Osteoblast (primary cell): ENCODE results near the gene SLC6A13. TPM values are rescaled to one million over a fixed set of nuclear protein-coding genes. Genes with fewer than 3 reads are reported as not detected.
"Not testable (repeated sequence)": the region's sequence is repeated elsewhere in the genome, so short reads cannot be mapped to it uniquely, and the experiment has no call there.

ENCODE experiments used
- DNase-seq: peaks from one replicate; pipeline ENCODE4 v3.0.0; 2011; ENCODE audit warnings: low spot score, mixed read lengths; ENCODE audit not compliant: insufficient read length; ENCODE audit errors: missing footprints
- H2AFZ ChIP-seq: 2 replicates; pipeline ENCODE4 v1.6.0; 2011; ENCODE audit warnings: mild to moderate bottlenecking, low read length
- H3K27ac ChIP-seq: 2 replicates; pipeline ENCODE4 v1.5.1; 2011; ENCODE audit warnings: mild to moderate bottlenecking, low read depth, low read length, moderate library complexity
- H3K27me3 ChIP-seq: 2 replicates; pipeline ENCODE4 v1.6.0; 2012; ENCODE audit warnings: mild to moderate bottlenecking, control low read depth, inconsistent platforms, low read length, moderate library complexity; ENCODE audit not compliant: insufficient read depth
- H3K36me3 ChIP-seq: 2 replicates; pipeline ENCODE4 v1.5.1; 2011; ENCODE audit warnings: mild to moderate bottlenecking, low read length, control low read depth, moderate library complexity; ENCODE audit not compliant: insufficient read depth
- H3K4me1 ChIP-seq: 2 replicates; pipeline ENCODE4 v1.5.1; 2011; ENCODE audit warnings: mild to moderate bottlenecking, low read length, control low read depth, moderate library complexity; ENCODE audit not compliant: insufficient read depth
- H3K4me2 ChIP-seq: 2 replicates; pipeline ENCODE4 v1.6.0; 2011; ENCODE audit warnings: mild to moderate bottlenecking, low read length; ENCODE audit not compliant: insufficient read depth
- H3K4me3 ChIP-seq: fragments of 200-600 bp; sonication (generic); 3 replicates; pipeline ENCODE4 v1.5.1; 2012; ENCODE audit warnings: mild to moderate bottlenecking, low read length, inconsistent platforms; ENCODE audit not compliant: insufficient read depth
- H3K79me2 ChIP-seq: 2 replicates; pipeline ENCODE4 v1.6.0; 2012; ENCODE audit warnings: mild to moderate bottlenecking, low read length, control low read depth, inconsistent platforms; ENCODE audit not compliant: insufficient read depth
- H3K9me3 ChIP-seq: 2 replicates; pipeline ENCODE4 v1.5.1; 2011; ENCODE audit warnings: low read depth, low read length, control low read depth
- H4K20me1 ChIP-seq: 2 replicates; pipeline ENCODE4 v1.6.0; 2012; ENCODE audit warnings: mild to moderate bottlenecking, low read length, control low read depth; ENCODE audit not compliant: insufficient read depth
- total RNA-seq: library from RNA; depleted of rRNA; stranded (reverse); fragments of >200 nt; gene quantifications from 2 replicates; pipeline ENCODE4 v1.2.3, GENCODE V29; 2012
- TF ChIP-seq, protein P1 (sequence below): IDR thresholded peaks from 2 replicates; pipeline ENCODE4 v1.5.1; 2011; ENCODE audit warnings: mild to moderate bottlenecking, low read depth, low read length, moderate library complexity; ENCODE audit errors: extremely low read depth

SLC6A13 gene
- total RNA-seq, 1 donor: not detected

DNA sequence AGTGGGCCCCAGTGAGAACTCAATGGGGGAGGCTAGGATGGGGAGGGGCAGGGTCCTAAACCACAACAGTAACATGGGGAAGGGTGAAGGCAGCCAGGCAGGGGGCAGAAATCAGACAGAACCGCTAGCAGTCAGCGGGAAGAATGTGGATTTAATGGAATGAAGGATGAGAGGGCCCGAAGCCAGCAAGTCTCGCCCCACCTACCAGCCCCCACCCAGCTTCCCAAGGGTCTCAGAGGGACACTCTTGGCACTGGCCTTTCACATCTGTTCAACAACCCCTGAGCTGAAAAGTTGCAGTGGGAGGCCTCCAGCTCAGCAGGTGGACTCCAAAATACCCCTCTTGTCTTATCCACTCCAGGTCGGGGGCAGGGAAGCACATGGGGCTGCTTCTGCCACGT, 42.1 kb downstream of the SLC6A13 start:
- H2AFZ ChIP-seq: no peak overlapping the region
- no peaks in the 10 kb centered on the region for H3K79me2 ChIP-seq
- TF ChIP-seq, protein P1, sequence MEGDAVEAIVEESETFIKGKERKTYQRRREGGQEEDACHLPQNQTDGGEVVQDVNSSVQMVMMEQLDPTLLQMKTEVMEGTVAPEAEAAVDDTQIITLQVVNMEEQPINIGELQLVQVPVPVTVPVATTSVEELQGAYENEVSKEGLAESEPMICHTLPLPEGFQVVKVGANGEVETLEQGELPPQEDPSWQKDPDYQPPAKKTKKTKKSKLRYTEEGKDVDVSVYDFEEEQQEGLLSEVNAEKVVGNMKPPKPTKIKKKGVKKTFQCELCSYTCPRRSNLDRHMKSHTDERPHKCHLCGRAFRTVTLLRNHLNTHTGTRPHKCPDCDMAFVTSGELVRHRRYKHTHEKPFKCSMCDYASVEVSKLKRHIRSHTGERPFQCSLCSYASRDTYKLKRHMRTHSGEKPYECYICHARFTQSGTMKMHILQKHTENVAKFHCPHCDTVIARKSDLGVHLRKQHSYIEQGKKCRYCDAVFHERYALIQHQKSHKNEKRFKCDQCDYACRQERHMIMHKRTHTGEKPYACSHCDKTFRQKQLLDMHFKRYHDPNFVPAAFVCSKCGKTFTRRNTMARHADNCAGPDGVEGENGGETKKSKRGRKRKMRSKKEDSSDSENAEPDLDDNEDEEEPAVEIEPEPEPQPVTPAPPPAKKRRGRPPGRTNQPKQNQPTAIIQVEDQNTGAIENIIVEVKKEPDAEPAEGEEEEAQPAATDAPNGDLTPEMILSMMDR: no peak
- no peak overlapping the region for H3K27ac ChIP-seq
- H4K20me1 ChIP-seq: no peaks in the 10 kb centered on the region
- H3K36me3 ChIP-seq: no peaks in the 10 kb centered on the region
- H3K4me1 ChIP-seq: no peaks in the 10 kb centered on the region
- no peak overlapping the region for H3K4me3 ChIP-seq
- no peak for DNase-seq
- no peaks in the 10 kb centered on the region for H3K9me3 ChIP-seq
- H3K27me3 ChIP-seq: peaks cover 14% of the 10 kb centered on the region
- H3K4me2 ChIP-seq: no peak overlapping the region

DNA sequence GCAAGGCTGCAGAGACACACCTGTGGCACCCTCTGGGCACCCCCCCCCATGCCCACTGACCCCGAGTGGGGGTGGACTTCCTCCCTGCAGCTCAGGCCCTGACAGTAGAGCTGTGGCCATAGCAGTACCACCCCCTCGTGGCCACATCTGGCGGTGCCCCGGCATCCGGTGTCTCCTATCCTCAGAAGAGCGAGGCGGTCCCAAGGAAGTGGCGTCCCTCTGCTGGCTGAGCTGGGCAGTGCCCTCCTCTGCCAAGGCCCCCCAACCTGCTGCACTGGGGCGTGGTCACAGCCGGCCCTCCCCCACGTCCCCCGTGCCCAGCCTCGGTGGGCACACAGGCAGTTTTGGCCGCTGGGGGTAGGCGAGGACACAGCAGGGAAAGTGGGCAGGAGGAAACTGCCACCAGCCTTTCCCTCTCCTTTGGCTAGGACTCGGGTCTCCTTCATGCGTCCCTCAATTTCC, 42.7 kb downstream of the SLC6A13 start:
- peak; percentile 95 for DNase-seq
- Histone ChIP-seq H3K79me2 (no peaks in the 10 kb centered on the region), H3K4me1 (no peaks in the 10 kb centered on the region), H3K27ac (no peak overlapping the region), H3K9me3 (no peaks in the 10 kb centered on the region), H3K27me3 (peaks cover 20% of the 10 kb centered on the region), H3K4me2 (no peak overlapping the region), H4K20me1 (no peaks in the 10 kb centered on the region), H3K36me3 (no peaks in the 10 kb centered on the region), H3K4me3 (no peak overlapping the region), H2AFZ (no peak overlapping the region)
- TF ChIP-seq, protein P1: peak; percentile 68

DNA sequence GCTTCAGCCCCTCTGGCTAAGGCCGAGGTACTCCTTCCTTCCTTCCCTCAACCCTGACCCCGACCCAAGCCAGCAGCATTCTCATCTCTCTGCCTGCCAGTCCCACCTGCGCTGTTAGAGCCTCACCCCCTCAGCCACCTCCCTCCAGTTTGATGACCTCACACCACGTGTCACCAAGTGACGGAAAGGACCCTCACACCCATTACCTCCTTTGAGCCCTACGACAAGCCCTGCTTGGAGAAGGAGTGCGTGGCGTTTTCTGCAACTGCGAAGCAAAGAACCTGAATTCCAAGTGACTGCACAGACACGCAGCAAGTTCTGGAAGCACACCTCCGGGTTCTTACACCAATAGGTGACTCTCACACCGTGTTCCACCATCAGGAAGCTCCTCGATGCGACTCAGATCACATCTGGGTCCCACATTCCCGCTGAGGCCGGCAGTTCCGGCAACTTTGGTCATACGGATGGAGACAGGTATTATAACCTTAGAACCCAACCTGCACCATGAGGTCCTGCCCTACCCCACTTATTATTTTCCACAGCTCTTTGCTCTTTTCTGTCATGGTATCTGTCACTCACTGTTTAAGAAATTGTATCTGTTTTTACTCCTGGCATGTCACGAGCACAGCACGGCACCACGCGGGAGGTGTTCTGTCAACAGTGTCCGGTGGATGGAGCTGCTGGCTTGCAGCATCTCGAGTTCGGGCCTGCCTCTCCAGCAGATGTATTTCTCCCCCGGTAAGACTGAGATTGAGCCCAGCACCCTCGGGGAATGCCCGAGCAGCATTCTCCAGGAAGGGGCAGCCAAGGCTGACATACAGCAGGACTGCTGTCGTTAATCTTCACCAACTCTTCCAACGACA, 43.7 kb downstream of the SLC6A13 start:
- Histone ChIP-seq H3K27ac (no peak overlapping the region), H3K27me3 (peaks cover 26% of the 10 kb centered on the region), H3K4me3 (no peak overlapping the region), H3K4me2 (no peak overlapping the region), H3K4me1 (no peaks in the 10 kb centered on the region), H2AFZ (no peak overlapping the region), H3K36me3 (no peaks in the 10 kb centered on the region), H4K20me1 (no peaks in the 10 kb centered on the region), H3K79me2 (no peaks in the 10 kb centered on the region), H3K9me3 (no peaks in the 10 kb centered on the region)
- peak; percentile 66 for DNase-seq
- TF ChIP-seq, protein P1: no peak

DNA sequence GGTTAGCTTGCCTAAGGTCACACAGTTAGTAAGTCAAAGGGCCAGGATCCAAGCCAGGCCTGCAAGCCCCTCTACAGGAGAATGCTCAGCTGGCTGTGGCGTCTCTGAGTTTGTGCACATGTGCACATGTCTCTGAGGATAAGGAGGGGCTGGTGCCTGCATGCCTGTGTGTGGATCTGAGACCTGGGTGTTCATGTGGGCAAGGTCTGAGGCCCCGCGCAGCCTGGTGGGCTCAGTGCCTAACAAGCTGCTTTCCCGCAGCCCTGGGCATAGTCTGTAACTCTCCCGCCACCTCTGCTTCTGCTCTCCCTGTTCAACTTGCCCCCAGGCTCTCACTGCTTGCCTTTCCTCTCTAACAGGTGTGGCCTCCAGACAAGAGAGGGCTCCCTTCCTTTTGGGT, 44.4 kb downstream of the SLC6A13 start:
- Histone ChIP-seq H3K4me1 (no peaks in the 10 kb centered on the region), H3K27ac (no peak overlapping the region), H3K4me3 (no peak overlapping the region), H4K20me1 (no peaks in the 10 kb centered on the region), H3K4me2 (no peak overlapping the region), H3K9me3 (no peaks in the 10 kb centered on the region), H3K36me3 (no peaks in the 10 kb centered on the region), H2AFZ (no peak overlapping the region), H3K79me2 (no peaks in the 10 kb centered on the region), H3K27me3 (peaks cover 34% of the 10 kb centered on the region)
- TF ChIP-seq, protein P1: no peak
- peak; percentile 66 for DNase-seq

DNA sequence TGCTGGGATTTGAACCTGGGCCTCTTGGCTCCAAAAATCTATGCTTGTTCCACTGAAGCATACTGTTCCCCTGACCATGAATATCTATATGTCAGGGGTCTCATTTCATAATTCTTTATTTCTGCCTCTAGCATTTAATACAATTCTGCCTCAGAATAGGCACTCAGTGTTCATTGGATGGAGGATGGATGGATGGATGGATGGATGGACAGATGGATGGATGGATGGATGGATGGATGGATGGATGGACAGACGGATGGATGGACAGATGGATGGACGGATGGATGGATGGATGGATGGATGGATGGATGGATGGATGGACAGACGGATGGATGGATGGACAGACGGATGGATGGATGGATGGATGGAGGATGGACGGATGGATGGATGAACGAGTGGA, 45.6 kb downstream of the SLC6A13 start:
- H3K4me2 ChIP-seq, H3K79me2 ChIP-seq, H2AFZ ChIP-seq, H3K9me3 ChIP-seq, H3K27ac ChIP-seq, H3K36me3 ChIP-seq, H3K4me3 ChIP-seq, H3K4me1 ChIP-seq, H4K20me1 ChIP-seq: not testable (repeated sequence)
- DNase-seq: peak; percentile 15
- peaks cover 40% of the 10 kb centered on the region for H3K27me3 ChIP-seq
